NCI-H1417 (cell line): ENCODE measurements around the gene SART3.
"Not testable (repeated sequence)": the region's sequence is repeated elsewhere in the genome, so short reads cannot be mapped to it uniquely, and the experiment has no call there.

Experiments used
- DNase-seq, 3 experiments: peaks; one replicate each; lab custom pipeline; 2025; lab: John Stamatoyannopoulos, UW

Gene SART3

GRCh38 chr12:108580531-108580930 is 19.6 kb upstream of the SART3 start:
- no peak for DNase-seq

GRCh38 chr12:108578813-108579212 is 17.8 kb upstream of the SART3 start:
- no peak for DNase-seq

GRCh38 chr12:108578264-108578663 is 17.3 kb upstream of the SART3 start:
- DNase-seq, result no peak

- DNase-seq, result no peak
These were observed 16.5 kb upstream of the SART3 start for GRCh38 chr12:108577458-108577857.

- no peak for DNase-seq
These were observed 15.8 kb upstream of the SART3 start for GRCh38 chr12:108576660-108577234.

- no peak for DNase-seq
These were observed 14.4 kb upstream of the SART3 start for GRCh38 chr12:108575199-108575912.

- DNase-seq, result not testable (repeated sequence)
These were observed 13.3 kb upstream of the SART3 start for GRCh38 chr12:108574276-108574675.

GRCh38 chr12:108573317-108573716 is 12.3 kb upstream of the SART3 start:
- no peak for DNase-seq

- no peak for DNase-seq
These were observed 11.3 kb upstream of the SART3 start for GRCh38 chr12:108572166-108572790.

GRCh38 chr12:108571609-108572165 is 10.7 kb upstream of the SART3 start:
- no peak for DNase-seq

GRCh38 chr12:108570743-108571608 is 10.0 kb upstream of the SART3 start:
- peak in 1 of 3 experiments; percentile 44 for DNase-seq

GRCh38 chr12:108568338-108569154 is 7.6 kb upstream of the SART3 start:
- DNase-seq, result peak; percentile 8 to 93 (median 39)

- no peak for DNase-seq
These were observed 6.7 kb upstream of the SART3 start for GRCh38 chr12:108567406-108568337.

- DNase-seq, result no peak
These were observed 5.5 kb upstream of the SART3 start for GRCh38 chr12:108566452-108566851.

- peak; percentile 59 to 87 (median 87) for DNase-seq
These were observed 5.0 kb upstream of the SART3 start for GRCh38 chr12:108565976-108566375.

- DNase-seq, result no peak
These were observed 4.2 kb upstream of the SART3 start for GRCh38 chr12:108565146-108565545.

- DNase-seq, result no peak
These were observed 3.8 kb upstream of the SART3 start for GRCh38 chr12:108564724-108565123.

GRCh38 chr12:108563804-108564151 is 2.8 kb upstream of the SART3 start:
- no peak for DNase-seq

GRCh38 chr12:108563136-108563803 is 2.3 kb upstream of the SART3 start:
- peak; percentile 71 to 85 (median 84) for DNase-seq
